Effector memory CD4-positive, alpha-beta T cell (primary cell): Measurements from ENCODE around the gene SERPINA4.

Experiments
- DNase-seq, 3 donors: peaks; one replicate each; pipeline ENCODE4 v3.0.0-alpha.2; 2020
- H3K27ac ChIP-seq: 2 replicates; pipeline ENCODE4 v1.7.0; 2013; ENCODE audit warnings: mild to moderate bottlenecking, low read length, moderate library complexity; ENCODE audit not compliant: insufficient read depth, poor library complexity, severe bottlenecking
- H3K27me3 ChIP-seq: replicated peaks from 2 replicates; pipeline ENCODE4 v1.7.0; 2013; ENCODE audit warnings: mild to moderate bottlenecking, low read length; ENCODE audit not compliant: insufficient read depth, control insufficient read depth, poor library complexity, severe bottlenecking
- H3K36me3 ChIP-seq: 2 replicates; pipeline ENCODE4 v1.7.0; 2013; ENCODE audit warnings: mild to moderate bottlenecking, low read length, moderate library complexity; ENCODE audit not compliant: control insufficient read depth, insufficient read depth
- H3K4me1 ChIP-seq: 2 replicates; pipeline ENCODE4 v1.7.0; 2013; ENCODE audit warnings: low read length, mild to moderate bottlenecking; ENCODE audit not compliant: control insufficient read depth, insufficient read depth, poor library complexity, severe bottlenecking
- H3K4me3 ChIP-seq: 2 replicates; pipeline ENCODE4 v1.7.0; 2013; ENCODE audit warnings: low read length, low read depth, mild to moderate bottlenecking; ENCODE audit not compliant: insufficient read depth, poor library complexity, severe bottlenecking
- H3K9me3 ChIP-seq: 2 replicates; pipeline ENCODE4 v1.7.0; 2013; ENCODE audit warnings: mild to moderate bottlenecking, low read length, moderate library complexity; ENCODE audit not compliant: control insufficient read depth

Gene SERPINA4

DNA sequence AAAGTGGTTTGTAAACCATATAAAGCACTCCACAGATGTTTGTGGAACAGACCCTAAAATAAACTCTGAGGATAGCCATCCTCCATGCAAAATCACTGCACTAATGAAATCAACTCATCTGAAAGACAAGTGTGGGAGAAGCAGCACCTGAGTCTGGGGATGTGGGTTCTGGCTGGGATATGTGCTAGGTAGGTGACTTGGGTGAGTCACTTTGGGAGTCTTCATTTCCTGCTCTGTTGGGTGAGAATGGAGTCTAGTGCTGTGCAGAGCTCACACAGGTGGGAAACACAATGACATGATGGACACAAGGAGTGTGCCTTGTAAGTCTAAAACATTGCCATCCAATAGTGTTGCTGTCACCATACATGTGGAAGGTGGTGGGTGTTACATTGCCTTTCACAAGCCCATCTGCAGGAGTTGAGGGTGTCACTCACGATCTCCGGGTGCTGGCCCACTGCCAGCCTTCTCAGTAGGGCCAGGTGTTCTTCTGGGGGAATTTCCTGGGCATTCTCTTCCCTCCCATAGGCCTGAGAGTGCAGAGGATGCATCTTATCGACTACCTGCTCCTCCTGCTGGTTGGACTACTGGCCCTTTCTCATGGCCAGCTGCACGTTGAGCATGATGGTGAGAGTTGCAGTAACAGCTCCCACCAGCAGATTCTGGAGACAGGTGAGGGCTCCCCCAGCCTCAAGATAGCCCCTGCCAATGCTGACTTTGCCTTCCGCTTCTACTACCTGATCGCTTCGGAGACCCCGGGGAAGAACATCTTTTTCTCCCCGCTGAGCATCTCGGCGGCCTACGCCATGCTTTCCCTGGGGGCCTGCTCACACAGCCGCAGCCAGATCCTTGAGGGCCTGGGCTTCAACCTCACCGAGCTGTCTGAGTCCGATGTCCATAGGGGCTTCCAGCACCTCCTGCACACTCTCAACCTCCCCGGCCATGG lies 2.0 kb downstream of the SERPINA4 start:
- H3K36me3 ChIP-seq: no peaks in the 10 kb centered on the region
- no peaks in the 10 kb centered on the region for H3K27me3 ChIP-seq
- H3K27ac ChIP-seq: no peak overlapping the region
- no peak for DNase-seq
- no peak overlapping the region for H3K4me3 ChIP-seq
- no peaks in the 10 kb centered on the region for H3K9me3 ChIP-seq
- no peaks in the 10 kb centered on the region for H3K4me1 ChIP-seq

GRCh38 chr14:94564381-94564780 lies 3.1 kb downstream of the SERPINA4 start:
- DNase-seq: no peak
- H3K4me3 ChIP-seq: no peak overlapping the region
- H3K9me3 ChIP-seq: no peaks in the 10 kb centered on the region

DNA sequence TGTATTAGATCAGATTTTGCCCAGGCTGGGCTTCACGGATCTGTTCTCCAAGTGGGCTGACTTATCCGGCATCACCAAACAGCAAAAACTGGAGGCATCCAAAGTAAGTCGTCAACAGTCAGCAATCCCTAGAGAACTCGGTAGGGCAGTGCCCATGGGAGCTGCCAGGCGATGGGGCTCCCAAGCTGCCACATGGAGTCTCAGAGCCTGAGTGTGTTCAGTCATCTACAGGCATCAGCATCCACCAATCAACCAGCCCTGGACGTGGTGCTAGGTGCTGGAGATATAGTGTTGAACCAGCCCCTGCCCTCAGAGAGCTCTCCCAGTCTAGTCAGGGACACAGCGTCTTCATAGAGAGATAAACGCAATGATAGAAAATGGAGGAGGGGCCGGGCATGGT lies 6.9 kb downstream of the SERPINA4 start:
- Histone ChIP-seq H3K36me3 (no peaks in the 10 kb centered on the region), H3K9me3 (no peaks in the 10 kb centered on the region), H3K27me3 (no peaks in the 10 kb centered on the region), H3K4me3 (no peak overlapping the region), H3K4me1 (no peaks in the 10 kb centered on the region), H3K27ac (no peak overlapping the region)
- DNase-seq: no peak

More at GRCh38 chr14:94564381-94564780, 3.1 kb downstream of the SERPINA4 start:
- Histone ChIP-seq H3K27me3 (no peaks in the 10 kb centered on the region), H3K27ac (no peak overlapping the region), H3K4me1 (no peaks in the 10 kb centered on the region), H3K36me3 (no peaks in the 10 kb centered on the region)

DNA sequence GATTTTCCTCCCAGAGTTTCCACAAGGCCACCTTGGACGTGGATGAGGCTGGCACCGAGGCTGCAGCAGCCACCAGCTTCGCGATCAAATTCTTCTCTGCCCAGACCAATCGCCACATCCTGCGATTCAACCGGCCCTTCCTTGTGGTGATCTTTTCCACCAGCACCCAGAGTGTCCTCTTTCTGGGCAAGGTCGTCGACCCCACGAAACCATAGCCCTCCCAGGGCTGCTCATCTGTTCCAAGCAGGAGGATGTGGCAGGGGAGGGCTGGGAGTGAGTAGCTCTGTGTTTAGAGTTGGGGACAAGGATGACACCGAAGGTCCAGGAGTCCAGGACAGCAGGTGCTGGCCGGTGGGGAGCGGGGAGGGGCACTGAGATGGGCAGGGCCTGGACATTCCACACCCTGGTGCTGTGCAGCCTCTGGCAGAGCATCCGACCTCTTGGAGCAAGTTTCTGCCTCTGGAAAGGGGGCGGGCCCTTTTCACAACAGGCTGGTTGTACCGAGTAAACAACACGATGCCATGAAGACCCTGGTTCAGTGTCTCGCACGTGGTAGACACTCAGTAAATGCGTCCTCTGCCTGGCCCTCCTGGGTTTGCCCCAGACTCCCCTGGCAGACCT lies 8.2 kb downstream of the SERPINA4 start:
- Histone ChIP-seq H3K4me1 (no peaks in the 10 kb centered on the region), H3K27me3 (no peaks in the 10 kb centered on the region), H3K36me3 (no peaks in the 10 kb centered on the region), H3K27ac (no peak overlapping the region), H3K9me3 (no peaks in the 10 kb centered on the region), H3K4me3 (no peak overlapping the region)
- DNase-seq: no peak

DNA sequence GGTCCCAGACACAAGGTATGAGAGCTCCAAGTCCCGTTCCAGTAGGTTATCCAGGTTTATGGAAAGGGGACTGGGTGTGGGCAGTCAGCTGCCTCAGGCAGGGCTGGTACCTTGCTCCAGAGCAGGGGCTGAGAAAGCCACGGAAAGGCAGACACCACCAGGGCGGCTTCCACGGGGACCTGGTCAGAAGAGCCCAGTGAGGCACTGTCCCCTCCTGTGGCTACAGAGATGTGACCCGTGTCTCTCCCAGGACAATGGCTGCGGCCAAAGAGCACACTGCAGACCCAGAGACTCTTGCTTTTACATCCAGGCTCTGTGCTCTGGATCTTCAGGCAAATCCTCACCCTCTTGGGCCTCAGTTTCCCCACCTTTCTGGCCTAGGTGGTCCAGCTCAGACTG lies 8.8 kb downstream of the SERPINA4 start:
- no peaks in the 10 kb centered on the region for H3K27me3 ChIP-seq
- H3K4me3 ChIP-seq: no peak overlapping the region
- no peaks in the 10 kb centered on the region for H3K4me1 ChIP-seq
- no peak overlapping the region for H3K27ac ChIP-seq
- no peaks in the 10 kb centered on the region for H3K36me3 ChIP-seq
- no peaks in the 10 kb centered on the region for H3K9me3 ChIP-seq
- no peak for DNase-seq

GRCh38 chr14:94570440-94570839 lies 9.2 kb downstream of the SERPINA4 start:
- Histone ChIP-seq H3K27ac (no peak overlapping the region), H3K36me3 (no peaks in the 10 kb centered on the region), H3K27me3 (no peaks in the 10 kb centered on the region), H3K4me3 (no peak overlapping the region), H3K4me1 (no peaks in the 10 kb centered on the region), H3K9me3 (no peaks in the 10 kb centered on the region)
- DNase-seq: no peak

DNA sequence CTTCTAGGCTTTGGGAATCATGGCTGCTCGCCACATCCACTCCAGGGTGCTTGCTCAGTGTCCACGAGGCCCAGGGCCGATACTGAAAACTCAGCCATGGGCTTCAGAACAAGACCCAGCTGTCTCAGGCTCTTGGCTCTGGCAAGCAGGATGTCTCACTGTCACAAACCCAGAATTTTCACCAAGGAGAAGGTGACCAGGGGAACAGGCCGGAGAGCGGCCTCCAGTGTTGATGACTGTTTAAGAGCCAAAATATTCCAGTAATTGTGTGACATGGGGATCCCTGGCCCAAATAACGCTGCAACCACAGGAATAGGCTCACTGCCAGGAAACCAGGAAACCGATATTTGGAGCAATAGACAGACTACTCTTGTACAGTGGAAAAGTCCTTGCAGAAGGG lies 10.2 kb downstream of the SERPINA4 start:
- H3K27me3 ChIP-seq: no peaks in the 10 kb centered on the region
- H3K27ac ChIP-seq: no peak overlapping the region
- no peak overlapping the region for H3K4me3 ChIP-seq
- no peaks in the 10 kb centered on the region for H3K36me3 ChIP-seq
- no peaks in the 10 kb centered on the region for H3K4me1 ChIP-seq
- DNase-seq: no peak
- no peaks in the 10 kb centered on the region for H3K9me3 ChIP-seq

- Histone ChIP-seq H3K36me3 (no peaks in the 10 kb centered on the region), H3K4me3 (no peak overlapping the region), H3K27me3 (no peaks in the 10 kb centered on the region), H3K4me1 (no peaks in the 10 kb centered on the region), H3K9me3 (no peaks in the 10 kb centered on the region), H3K27ac (no peak overlapping the region)
- no peak for DNase-seq
Observed at GRCh38 chr14:94571950-94572349, 10.7 kb downstream of the SERPINA4 start.

DNA sequence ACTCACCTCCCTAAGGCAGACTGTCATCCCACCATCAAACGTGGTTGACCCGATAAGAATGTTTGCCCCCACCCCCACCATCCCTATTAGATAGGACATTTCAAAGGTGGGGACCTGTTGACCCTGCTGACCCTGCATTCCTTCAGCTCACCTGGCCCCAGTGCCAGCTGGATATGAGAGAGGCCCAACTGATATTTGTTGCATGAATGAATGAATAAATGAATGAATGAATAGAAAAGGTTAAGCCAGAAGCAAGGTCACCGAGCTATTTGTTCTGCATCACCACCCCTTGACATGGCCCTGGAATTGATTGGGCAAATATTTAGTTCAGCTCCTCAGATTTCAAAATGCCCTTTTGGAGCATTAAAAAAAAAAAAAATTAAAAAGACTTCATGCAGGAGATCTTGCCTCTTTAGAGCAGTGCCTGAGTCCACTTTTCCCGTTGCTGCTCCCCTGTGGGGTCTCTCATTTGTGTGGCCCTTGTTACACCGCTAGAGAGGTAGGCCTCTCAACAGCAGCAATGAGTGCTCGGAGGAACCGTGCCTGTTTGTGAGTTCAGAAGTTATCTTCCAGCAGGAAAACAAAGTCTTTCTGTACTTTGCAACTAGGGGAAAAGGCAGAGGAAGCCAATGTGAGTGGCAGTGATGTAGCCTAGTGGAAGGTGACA lies 11.5 kb downstream of the SERPINA4 start:
- Histone ChIP-seq H3K4me3 (no peak overlapping the region), H3K27ac (no peak overlapping the region), H3K4me1 (no peaks in the 10 kb centered on the region), H3K9me3 (no peaks in the 10 kb centered on the region), H3K27me3 (no peaks in the 10 kb centered on the region), H3K36me3 (no peaks in the 10 kb centered on the region)
- DNase-seq: no peak
